Measurements from ENCODE around the gene SMIM44. TPM values are rescaled to one million over a fixed set of nuclear protein-coding genes. Genes with fewer than 3 reads are reported as not detected.

Gene SMIM44
- total and polyA plus RNA-seq, 7 experiments from 2014 or later, result not detected

GRCh38 chr19:3523361-3524077 is 40.3 kb upstream of the SMIM44 start:
- H3K27me3 Mint-ChIP-seq, result no peaks in the 10 kb centered on the region
- H3K36me3 Mint-ChIP-seq, result peaks cover 0 to 17% (median 8%) of the 10 kb centered on the region in 5 donors
- intact Hi-C loops (cut with micrococcal nuclease), result no loop called here
- H3K9me3 Mint-ChIP-seq, result no peaks in the 10 kb centered on the region
- DNase-seq (no peak), ATAC-seq (no peak)
- H3K4me1 Mint-ChIP-seq, result peaks cover 0 to 10% (median 5%) of the 10 kb centered on the region in 7 donors
- ChIA-PET CTCF (no interaction called here), POLR2A (no interaction called here)
- Histone ChIP-seq H3K4me1 (ENCODE audit: control insufficient read depth in 2 of 2, insufficient read depth in 2 of 2, low read length in 2 of 2) (no peaks in the 10 kb centered on the region), H3K36me3 (ENCODE audit: control insufficient read depth in 2 of 3, insufficient read depth in 3 of 3, low read length in 3 of 3) (peaks cover 0 to 85% (median 18%) of the 10 kb centered on the region in 3 experiments), H3K9me3 (ENCODE audit: control insufficient read depth in 2 of 3, low read length in 3 of 3) (no peaks in the 10 kb centered on the region), H3K27me3 (ENCODE audit: control insufficient read depth in 2 of 2, insufficient read depth in 2 of 2, low read length in 2 of 2) (no peaks in the 10 kb centered on the region), H3K27ac (ENCODE audit: low read depth, low read length) (no peak overlapping the region), H3K4me3 (ENCODE audit: low read length) (no peak overlapping the region)
- no peak overlapping the region for H3K27ac Mint-ChIP-seq
- H3K4me3 Mint-ChIP-seq, result no peak overlapping the region

GRCh38 chr19:3522421-3523360 is 39.5 kb upstream of the SMIM44 start:
- H3K9me3 Mint-ChIP-seq, result no peaks in the 10 kb centered on the region
- H3K27ac Mint-ChIP-seq, result no peak overlapping the region
- ChIA-PET POLR2A (no interaction called here), CTCF (interaction anchor here (0.6 kb wide), 2 partner anchors 93 to 293 kb away, joined by 3 to 4 read pairs; no protein-coding TSS in a partner anchor)
- H3K4me1 ChIP-seq (ENCODE audit: control insufficient read depth in 2 of 2, insufficient read depth in 2 of 2, low read length in 2 of 2), result no peaks in the 10 kb centered on the region
- no peak overlapping the region for H3K4me3 ChIP-seq (ENCODE audit: low read length)
- intact Hi-C loops (cut with micrococcal nuclease), result no loop called here
- H3K36me3 Mint-ChIP-seq, result peaks cover 0 to 17% (median 8%) of the 10 kb centered on the region in 5 donors
- no peaks in the 10 kb centered on the region for H3K9me3 ChIP-seq (ENCODE audit: control insufficient read depth in 2 of 3, low read length in 3 of 3)
- peaks cover 0 to 77% (median 17%) of the 10 kb centered on the region in 3 experiments for H3K36me3 ChIP-seq (ENCODE audit: control insufficient read depth in 2 of 3, insufficient read depth in 3 of 3, low read length in 3 of 3)
- no peak for DNase-seq
- ATAC-seq, result no peak
- peaks cover 0 to 14% (median 5%) of the 10 kb centered on the region in 7 donors for H3K4me1 Mint-ChIP-seq
- no peak overlapping the region for H3K27ac ChIP-seq (ENCODE audit: low read depth, low read length)
- H3K4me3 Mint-ChIP-seq, result no peak overlapping the region
- H3K27me3 ChIP-seq (ENCODE audit: control insufficient read depth in 2 of 2, insufficient read depth in 2 of 2, low read length in 2 of 2), result no peaks in the 10 kb centered on the region
- no peaks in the 10 kb centered on the region for H3K27me3 Mint-ChIP-seq

GRCh38 chr19:3521104-3521445 is 37.8 kb upstream of the SMIM44 start:
- Mint-ChIP-seq H3K27ac (peak overlapping the region in 2 of 9 donors; percentile 3 to 4), H3K4me3 (no peak overlapping the region), H3K4me1 (peaks cover 6 to 30% (median 15%) of the 10 kb centered on the region in 7 donors), H3K9me3 (no peaks in the 10 kb centered on the region), H3K36me3 (peaks cover 0 to 14% (median 8%) of the 10 kb centered on the region in 5 donors), H3K27me3 (no peaks in the 10 kb centered on the region)
- intact Hi-C loops (cut with micrococcal nuclease), result no loop called here
- ATAC-seq (peak; percentile 2), DNase-seq (no peak)
- CTCF ChIA-PET, result no interaction called here
- no peaks in the 10 kb centered on the region for H3K27me3 ChIP-seq (ENCODE audit: control insufficient read depth in 2 of 2, insufficient read depth in 2 of 2, low read length in 2 of 2)
- no peak overlapping the region for H3K4me3 ChIP-seq (ENCODE audit: low read length)
- no peaks in the 10 kb centered on the region for H3K9me3 ChIP-seq (ENCODE audit: control insufficient read depth in 2 of 3, low read length in 3 of 3)
- no peak overlapping the region for H3K27ac ChIP-seq (ENCODE audit: low read depth, low read length)
- H3K4me1 ChIP-seq (ENCODE audit: control insufficient read depth in 2 of 2, insufficient read depth in 2 of 2, low read length in 2 of 2), result peaks cover 6 to 7% of the 10 kb centered on the region in 2 donors
- peaks cover 0 to 62% (median 6%) of the 10 kb centered on the region in 3 experiments for H3K36me3 ChIP-seq (ENCODE audit: control insufficient read depth in 2 of 3, insufficient read depth in 3 of 3, low read length in 3 of 3)
- POLR2A ChIA-PET, result no interaction called here

GRCh38 chr19:3520166-3521103 is 37.2 kb upstream of the SMIM44 start:
- H3K36me3 ChIP-seq (ENCODE audit: control insufficient read depth in 2 of 3, insufficient read depth in 3 of 3, low read length in 3 of 3), result peaks cover 0 to 56% (median 6%) of the 10 kb centered on the region in 3 experiments
- no peak for DNase-seq
- Mint-ChIP-seq H3K36me3 (peaks cover 0 to 14% (median 8%) of the 10 kb centered on the region in 5 donors), H3K4me1 (peaks cover 13 to 36% (median 20%) of the 10 kb centered on the region in 7 donors), H3K9me3 (no peaks in the 10 kb centered on the region), H3K27ac (peak overlapping the region in 1 of 9 donors; percentile 3), H3K4me3 (no peak overlapping the region), H3K27me3 (no peaks in the 10 kb centered on the region)
- peaks cover 7 to 11% of the 10 kb centered on the region in 2 donors for H3K4me1 ChIP-seq (ENCODE audit: control insufficient read depth in 2 of 2, insufficient read depth in 2 of 2, low read length in 2 of 2)
- peak; percentile 35 for ATAC-seq
- intact Hi-C loops (cut with micrococcal nuclease), result no loop called here
- ChIA-PET POLR2A (no interaction called here), CTCF (no interaction called here)
- H3K9me3 ChIP-seq (ENCODE audit: control insufficient read depth in 2 of 3, low read length in 3 of 3), result no peaks in the 10 kb centered on the region
- H3K4me3 ChIP-seq (ENCODE audit: low read length), result no peak overlapping the region
- no peak overlapping the region for H3K27ac ChIP-seq (ENCODE audit: low read depth, low read length)
- no peaks in the 10 kb centered on the region for H3K27me3 ChIP-seq (ENCODE audit: control insufficient read depth in 2 of 2, insufficient read depth in 2 of 2, low read length in 2 of 2)

GRCh38 chr19:3519126-3519525 is 35.9 kb upstream of the SMIM44 start:
- H3K9me3 Mint-ChIP-seq, result no peaks in the 10 kb centered on the region
- H3K4me3 ChIP-seq (ENCODE audit: low read length), result no peak overlapping the region
- peaks cover 7 to 11% of the 10 kb centered on the region in 2 donors for H3K4me1 ChIP-seq (ENCODE audit: control insufficient read depth in 2 of 2, insufficient read depth in 2 of 2, low read length in 2 of 2)
- DNase-seq (no peak), ATAC-seq (no peak)
- H3K27me3 Mint-ChIP-seq, result no peaks in the 10 kb centered on the region
- H3K36me3 ChIP-seq (ENCODE audit: control insufficient read depth in 2 of 3, insufficient read depth in 3 of 3, low read length in 3 of 3), result peaks cover 0 to 45% (median 6%) of the 10 kb centered on the region in 3 experiments
- CTCF ChIA-PET, result no interaction called here
- no peak overlapping the region for H3K4me3 Mint-ChIP-seq
- POLR2A ChIA-PET, result interaction anchor here (0.6 kb wide), 1 partner anchor 226 kb away, joined by 3 read pairs; no protein-coding TSS in a partner anchor
- H3K4me1 Mint-ChIP-seq, result peaks cover 16 to 47% (median 29%) of the 10 kb centered on the region in 7 donors
- H3K9me3 ChIP-seq (ENCODE audit: control insufficient read depth in 2 of 3, low read length in 3 of 3), result no peaks in the 10 kb centered on the region
- H3K27ac ChIP-seq (ENCODE audit: low read depth, low read length), result no peak overlapping the region
- H3K27me3 ChIP-seq (ENCODE audit: control insufficient read depth in 2 of 2, insufficient read depth in 2 of 2, low read length in 2 of 2), result no peaks in the 10 kb centered on the region
- peaks cover 0 to 10% (median 4%) of the 10 kb centered on the region in 5 donors for H3K36me3 Mint-ChIP-seq
- no peak overlapping the region for H3K27ac Mint-ChIP-seq
- intact Hi-C loops (cut with micrococcal nuclease), result no loop called here

GRCh38 chr19:3518659-3519058 is 35.4 kb upstream of the SMIM44 start:
- Mint-ChIP-seq H3K4me3 (no peak overlapping the region), H3K27ac (peak overlapping the region in 2 of 9 donors; percentile 8 to 30), H3K36me3 (peaks cover 0 to 7% (median 4%) of the 10 kb centered on the region in 5 donors), H3K27me3 (no peaks in the 10 kb centered on the region), H3K4me1 (peaks cover 16 to 51% (median 34%) of the 10 kb centered on the region in 7 donors), H3K9me3 (no peaks in the 10 kb centered on the region)
- Histone ChIP-seq H3K4me1 (ENCODE audit: control insufficient read depth in 2 of 2, insufficient read depth in 2 of 2, low read length in 2 of 2) (peaks cover 7 to 11% of the 10 kb centered on the region in 2 donors), H3K27me3 (ENCODE audit: control insufficient read depth in 2 of 2, insufficient read depth in 2 of 2, low read length in 2 of 2) (no peaks in the 10 kb centered on the region), H3K27ac (ENCODE audit: low read depth, low read length) (no peak overlapping the region), H3K9me3 (ENCODE audit: control insufficient read depth in 2 of 3, low read length in 3 of 3) (no peaks in the 10 kb centered on the region), H3K36me3 (ENCODE audit: control insufficient read depth in 2 of 3, insufficient read depth in 3 of 3, low read length in 3 of 3) (peaks cover 0 to 40% (median 4%) of the 10 kb centered on the region in 3 experiments), H3K4me3 (ENCODE audit: low read length) (no peak overlapping the region)
- CTCF ChIA-PET, result no interaction called here
- ATAC-seq (no peak), DNase-seq (no peak)
- POLR2A ChIA-PET, result no interaction called here
- intact Hi-C loops (cut with micrococcal nuclease), result no loop called here

Measured in naive thymus-derived CD4-positive, alpha-beta T cell (primary cell).